DMS53 treated with DMSO at 0.1 percent for 48 hours (cell line): ENCODE measurements around the gene CCDC57.
A peak's percentile ranks its signal among the peaks of the same experiment; 100 is the strongest.

Experiments
- DNase-seq: peaks from one replicate; lab custom pipeline; 2025; ENCODE audit not compliant: unreplicated experiment; lab: John Stamatoyannopoulos, UW

The CCDC57 gene

DNA sequence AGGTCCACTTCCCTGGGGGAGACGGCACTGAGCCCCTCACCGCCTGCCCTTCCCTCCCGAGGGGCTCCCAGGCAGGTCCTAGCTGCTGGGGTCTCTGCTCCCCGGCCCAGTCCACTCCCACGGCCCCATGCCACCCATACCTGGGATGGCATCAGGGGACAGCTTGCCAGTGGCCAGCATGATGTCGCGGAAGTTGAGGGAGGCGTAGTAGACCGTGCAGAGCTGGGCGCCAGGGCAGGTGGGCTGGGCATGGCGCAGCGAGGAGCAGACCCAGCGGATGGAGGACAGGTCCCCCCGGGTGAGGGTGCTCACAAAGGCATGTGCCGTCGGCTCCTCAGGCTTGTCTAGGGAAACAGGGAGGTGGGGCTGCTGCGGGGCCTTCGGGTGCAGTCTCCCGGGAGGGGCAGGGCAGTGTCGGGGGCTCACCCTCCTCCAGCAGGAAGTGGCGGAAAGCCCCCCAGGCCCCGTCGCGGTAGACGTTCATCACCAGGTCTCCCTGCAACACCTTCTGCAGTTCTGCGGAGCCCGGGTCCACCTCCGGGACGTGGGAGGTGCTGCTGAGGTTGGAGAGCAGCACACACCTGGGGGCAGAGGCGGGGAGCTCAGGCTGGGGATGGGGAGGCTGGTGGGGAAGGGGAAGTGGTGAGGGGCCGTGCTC lies 128.1 kb downstream of the CCDC57 start:
- DNase-seq, result no peak

DNA sequence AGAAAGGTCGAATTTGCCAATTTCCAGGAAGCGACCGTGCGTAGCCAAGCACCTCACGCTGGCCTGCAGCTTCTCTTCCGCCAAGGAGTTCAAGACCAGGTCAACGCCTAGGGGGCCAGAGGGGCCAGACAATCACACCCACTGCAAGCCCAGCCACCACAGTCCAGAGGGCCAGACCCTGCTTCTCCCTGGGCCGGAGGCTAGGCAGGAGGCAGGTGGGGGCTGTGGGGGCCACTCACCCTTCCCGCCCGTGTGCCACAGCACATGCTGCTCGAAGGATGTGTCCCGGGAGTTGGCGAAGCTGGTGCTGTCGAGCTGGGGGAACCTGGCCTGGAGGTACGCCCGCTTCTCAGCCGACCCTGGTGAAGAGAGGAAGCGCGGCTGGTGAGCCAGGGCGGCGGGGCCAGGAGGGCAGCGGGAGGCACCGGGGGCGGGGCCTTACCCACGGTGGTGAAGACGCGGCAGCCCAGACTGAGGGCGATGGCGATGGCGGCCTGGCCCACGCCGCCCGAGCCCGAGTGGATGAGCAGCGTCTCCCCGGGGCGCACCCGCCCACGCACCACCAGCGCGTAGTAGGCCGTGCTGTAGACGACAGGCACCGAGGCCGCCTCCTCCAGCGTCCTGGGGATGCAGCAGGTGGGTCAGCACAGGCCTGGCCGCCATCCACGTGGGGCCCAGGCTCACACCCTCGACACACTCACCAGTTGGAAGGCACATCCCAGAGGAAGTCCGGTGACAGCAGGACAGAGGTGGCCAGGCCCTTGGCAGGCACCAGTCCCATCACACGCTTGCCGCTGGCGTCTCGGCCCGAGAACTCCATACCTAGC lies 128.9 kb downstream of the CCDC57 start:
- no peak for DNase-seq

DNA sequence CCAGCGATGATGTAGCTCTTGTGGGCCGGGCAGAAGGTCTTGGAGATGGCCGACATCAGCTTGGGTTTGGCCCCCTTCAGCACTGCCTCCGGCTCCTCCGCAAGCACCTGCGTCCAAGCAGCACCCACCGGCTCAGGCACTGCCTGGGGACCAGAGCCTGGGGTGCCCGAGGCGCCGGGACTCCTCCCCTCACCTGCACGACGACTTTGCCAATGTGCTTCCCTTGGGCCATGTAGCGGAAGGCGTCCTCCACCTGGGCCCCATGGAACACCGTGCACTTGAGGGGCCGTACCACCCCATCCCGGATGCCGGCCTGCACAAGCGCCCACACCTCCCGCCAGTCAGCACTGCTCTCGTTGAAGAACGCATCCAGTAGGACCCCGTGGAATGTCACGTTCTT lies 129.6 kb downstream of the CCDC57 start:
- no peak for DNase-seq

DNA sequence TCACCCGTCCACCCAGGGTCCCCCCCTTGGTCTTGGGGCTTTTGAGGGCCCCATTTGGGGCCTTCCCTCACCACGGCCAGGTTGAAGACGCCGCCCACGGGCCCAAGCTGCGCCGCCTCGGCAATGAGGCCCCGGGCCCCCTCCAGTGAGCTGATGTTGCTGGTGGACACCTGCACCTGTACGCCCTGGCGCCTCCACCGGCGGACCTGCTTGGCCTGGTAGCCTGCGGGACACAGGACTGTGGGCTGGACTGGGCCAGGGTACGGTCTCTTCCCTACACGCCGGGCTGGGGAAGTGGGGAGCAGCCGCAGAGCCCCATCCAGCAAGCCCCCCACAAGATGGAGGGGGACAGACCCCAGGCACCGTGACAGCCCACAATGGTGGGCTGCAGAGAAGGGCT lies 130.2 kb downstream of the CCDC57 start:
- no peak for DNase-seq

DNA sequence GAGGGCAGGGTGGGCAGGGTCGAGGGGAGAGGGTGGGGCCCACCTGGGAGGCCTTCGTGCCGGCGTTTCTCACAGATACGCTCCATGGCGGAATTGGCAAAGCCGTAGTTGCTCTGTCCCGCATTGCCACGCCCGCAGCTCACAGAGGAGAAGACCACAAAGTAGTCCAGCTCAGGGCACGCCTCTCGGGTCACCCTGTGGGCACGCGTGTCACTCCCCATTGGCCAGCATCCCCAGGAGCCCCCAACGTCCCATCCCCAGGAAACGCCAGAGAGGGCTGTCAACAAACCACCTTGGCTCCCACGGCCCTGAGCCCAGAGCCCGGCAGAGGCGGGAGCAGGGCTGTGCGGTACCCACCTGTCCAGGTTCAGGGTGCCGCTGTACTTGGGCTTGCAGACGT lies 130.7 kb downstream of the CCDC57 start:
- DNase-seq, result no peak

DNA sequence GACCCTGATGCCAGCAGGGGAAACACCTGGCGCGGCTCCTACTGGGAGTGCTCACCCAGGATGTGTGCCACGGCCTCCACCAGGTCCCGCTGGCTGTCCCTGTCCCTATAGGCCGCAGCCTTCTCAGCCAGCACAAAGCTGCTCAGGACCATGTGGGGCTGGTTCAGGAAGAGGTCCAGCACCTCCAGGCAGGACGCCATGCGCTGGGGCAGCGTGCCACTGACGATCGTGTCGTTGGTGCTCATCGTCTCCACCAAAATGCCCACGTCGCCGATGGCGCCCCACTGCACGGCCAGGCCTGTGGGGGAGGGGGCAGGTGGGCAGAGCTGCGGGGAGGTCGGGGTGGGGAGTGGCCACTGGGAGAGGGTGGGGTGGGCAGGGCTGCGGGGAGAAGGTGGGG lies 131.1 kb downstream of the CCDC57 start:
- no peak for DNase-seq

DNA sequence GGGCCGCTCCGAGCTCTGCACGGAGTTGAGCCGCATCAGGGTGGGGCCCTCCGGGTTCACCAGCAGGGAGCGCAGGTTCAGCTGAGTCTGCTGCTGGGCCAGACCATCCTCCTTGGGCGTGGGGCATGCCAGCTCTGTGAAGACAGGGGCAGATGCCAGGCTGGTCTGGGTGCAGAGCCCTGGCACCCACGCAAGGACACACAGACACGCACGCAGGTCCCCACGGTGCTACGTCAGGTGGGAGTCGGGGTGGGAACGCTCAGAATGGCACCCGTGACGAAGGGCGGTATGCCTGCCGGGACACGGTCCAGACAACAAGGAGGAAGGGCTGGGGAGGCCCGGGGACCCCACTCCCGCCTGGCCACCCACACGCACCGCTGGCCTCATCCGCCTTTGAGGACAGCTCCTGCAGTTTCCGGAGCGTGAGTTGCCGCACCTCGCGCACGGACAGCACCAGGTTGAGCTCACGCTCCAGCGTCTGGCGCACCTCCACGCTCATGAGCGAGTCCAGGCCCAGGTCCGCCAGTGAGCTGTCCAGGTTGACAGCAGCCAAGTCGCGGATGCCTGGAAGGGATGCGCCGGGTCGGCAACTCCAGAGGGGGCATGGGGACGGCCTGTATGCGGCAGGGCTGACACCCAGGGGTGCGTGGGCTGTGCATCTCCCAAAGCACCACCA lies 131.7 kb downstream of the CCDC57 start:
- no peak for DNase-seq

DNA sequence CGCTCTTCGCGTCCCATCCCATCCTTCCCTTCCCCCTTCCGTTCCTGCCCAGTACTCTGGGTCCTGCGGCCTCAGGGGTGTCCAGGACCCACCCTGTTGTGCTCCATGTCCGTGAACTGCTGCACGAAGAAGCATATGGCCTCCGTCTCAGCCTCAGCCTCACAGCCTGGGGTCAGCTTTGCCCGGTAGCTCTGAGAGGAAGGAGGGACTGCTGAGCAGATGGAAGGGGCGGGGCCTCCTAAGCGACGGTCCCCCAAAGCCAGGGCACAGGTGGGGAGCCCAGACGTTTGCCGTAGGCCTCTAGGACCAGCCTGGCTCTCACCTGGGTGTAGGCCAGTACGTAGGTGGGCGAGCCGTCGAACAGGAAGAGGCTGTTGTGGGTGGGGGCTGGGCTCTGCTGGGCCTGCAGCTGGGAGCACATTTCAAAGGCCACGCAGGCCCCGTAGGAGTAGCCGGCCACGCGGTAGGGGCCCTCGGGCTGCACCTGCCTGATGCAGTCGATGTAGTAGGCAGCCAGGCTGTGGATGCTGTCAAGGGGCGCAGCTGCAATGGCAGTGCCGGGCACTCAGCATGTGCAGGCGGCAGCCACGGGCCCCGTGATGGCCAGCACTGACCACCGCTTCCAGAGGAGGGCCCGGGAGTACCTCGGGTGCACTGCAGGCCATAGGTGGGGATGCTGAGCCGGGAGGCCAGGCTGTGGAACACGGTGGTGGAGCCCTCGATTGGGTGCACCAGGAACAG lies 132.4 kb downstream of the CCDC57 start:
- no peak for DNase-seq

DNA sequence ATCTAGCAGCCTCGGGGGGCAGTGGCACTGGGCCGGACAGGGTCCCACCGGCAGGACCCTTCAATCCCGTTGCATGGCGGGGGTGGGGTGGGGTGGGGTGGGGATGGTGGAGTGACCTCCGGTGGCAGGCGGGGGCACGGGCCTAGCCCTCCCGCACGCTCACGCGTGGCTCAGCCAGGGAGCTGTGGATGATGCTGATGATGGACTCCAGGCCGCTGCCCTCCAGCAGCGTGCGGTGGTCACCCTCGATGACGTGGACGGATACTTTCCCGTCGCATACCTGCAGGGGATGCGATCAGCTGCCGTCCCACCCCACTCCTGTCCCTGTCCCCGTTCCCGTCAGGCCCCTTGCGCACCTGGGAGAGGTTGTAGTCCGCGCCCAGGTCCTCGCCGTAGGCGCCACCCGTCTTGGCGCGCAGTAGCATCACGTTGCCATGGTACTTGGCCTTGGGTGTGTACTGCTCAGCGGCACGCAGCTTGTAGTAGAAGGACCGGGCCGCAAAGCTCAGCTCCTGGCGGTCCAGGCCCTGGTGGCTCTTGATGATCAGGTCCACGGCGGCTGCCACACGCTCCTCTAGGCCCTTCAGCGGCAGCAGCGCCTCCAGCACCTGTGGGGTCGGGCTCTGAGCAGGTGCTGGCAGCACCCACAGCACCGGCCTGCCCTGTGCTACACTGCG lies 133.5 kb downstream of the CCDC57 start:
- DNase-seq, result no peak

DNA sequence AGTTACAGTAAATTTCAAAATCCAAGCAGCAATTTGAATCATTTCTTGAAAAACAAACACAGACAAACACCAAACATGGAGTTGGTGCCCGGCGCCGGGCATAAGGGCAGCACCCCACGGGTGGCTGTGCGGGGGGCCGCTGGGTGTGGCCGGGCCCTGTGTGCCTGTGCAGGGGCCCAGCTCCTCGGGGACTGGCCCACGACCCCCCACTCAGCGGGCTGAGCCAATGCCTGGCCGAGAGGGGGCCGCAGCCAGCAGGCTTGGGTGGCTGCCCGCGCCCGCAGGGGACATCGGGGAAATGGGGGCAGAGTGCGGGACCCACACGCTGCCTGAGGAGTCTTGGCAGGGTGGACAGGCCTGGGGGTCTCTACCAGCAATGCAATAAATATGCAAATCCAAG lies 134.2 kb downstream of the CCDC57 start:
- no peak for DNase-seq

DNA sequence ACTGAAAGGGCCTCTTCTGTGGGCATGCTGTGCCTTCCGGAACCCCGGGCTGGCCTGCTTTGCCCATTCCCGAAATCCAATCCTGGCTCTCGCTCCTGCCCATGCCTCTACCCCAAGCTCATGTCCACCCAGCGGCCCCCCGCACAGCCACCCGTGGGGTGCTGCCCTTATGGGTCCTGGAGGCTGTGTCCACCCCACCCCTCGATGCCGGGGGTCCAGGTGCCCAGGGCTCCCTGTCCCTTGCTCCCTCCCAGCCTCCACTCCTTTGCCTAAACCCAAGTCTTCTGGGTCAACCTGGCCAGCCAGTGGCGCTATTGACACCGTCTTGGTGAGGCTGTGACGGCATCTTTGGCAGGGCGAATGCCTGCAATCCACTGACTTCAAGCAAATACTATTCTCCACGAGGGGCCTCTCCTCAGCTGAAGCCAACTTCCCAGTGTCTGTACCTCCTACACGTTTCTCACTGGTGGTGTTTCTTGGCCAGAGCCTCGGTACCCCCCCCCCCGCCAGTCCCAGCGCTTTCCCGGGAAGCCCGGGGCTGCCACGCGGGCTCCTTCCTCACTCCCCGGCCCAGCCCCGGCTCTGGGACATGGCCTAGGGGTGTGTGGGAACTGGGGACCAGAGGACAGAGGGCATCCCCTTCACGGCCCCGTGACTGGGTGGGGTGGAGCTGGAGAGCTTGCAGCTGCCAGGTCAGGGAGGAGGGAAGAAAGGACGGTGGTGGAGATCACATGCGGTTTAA lies 134.9 kb downstream of the CCDC57 start:
- DNase-seq, result no peak

DNA sequence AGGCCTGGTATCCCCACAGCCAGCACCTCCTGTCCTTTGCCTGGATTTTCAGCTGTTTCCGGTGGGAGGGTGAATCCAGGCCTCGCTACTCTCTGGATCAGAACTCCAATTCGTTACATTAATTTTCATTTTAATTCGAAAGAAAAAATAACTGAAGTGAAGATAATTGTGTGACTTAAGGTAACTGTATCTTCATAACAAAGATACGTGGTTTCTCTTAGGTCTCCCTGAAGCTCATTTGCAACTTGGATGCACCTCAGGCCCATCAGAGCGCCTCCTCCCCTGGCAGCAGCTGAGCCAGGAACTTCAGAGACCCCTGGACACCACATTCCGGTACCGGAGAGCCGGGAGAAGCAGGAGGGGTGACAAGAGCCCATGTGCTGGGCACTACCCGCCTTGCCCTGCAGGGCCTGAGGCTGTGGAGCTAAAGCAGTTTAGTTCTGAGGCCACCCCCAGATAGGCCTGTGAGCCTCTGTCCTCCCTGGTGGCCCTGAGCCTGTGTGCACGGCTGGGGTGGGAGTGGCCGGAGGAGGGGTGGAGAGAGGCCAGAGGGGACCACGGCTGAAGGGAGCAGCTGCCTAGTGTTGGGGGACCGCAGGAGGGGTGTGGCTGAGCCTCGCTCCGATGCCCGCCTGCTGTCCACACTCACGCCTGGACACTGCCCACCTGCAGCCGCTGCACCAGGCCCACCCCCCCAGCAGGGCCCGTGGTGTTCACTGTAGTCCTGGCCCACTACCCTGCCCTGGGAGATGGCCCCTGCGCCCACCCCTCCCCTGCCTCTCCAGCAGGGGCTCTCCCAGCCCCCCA lies 135.7 kb downstream of the CCDC57 start:
- no peak for DNase-seq

DNA sequence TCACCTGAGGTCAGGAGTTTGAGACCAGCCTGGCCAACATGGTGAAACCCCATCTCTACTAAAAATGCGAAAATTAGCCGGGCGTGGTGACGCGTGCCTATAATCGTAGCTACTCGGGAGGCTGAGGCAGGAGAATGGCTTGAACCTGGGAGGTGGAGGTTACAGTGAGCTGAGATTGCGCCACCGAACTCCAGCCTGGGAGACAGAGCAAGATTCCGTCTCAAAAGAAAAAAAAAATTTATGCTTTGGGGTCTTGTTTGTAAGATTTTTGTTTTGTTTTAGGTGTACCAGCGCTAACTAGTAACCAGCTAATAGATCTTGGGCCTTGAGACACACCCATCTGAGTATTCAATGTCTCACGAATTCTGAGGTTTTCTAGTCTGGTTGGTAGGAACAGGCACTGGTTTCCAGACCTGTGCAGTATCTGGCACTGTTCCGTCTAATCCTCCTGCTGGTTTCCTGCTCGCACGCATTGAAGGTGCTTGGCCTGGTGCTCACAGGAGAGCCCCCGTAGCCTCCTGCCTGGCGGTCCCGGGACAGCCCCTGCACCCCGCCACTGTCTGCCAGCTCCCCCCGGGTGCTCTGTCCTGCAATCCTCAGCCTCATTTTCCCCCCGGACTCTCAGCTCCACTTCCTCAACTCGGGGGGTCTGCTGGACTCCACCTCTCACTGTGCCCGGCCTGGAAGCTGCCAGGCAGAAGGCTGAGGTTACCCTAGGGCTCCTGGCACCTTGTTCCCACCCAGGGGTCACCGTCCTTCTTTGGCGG lies 136.4 kb downstream of the CCDC57 start:
- DNase-seq, result no peak

DNA sequence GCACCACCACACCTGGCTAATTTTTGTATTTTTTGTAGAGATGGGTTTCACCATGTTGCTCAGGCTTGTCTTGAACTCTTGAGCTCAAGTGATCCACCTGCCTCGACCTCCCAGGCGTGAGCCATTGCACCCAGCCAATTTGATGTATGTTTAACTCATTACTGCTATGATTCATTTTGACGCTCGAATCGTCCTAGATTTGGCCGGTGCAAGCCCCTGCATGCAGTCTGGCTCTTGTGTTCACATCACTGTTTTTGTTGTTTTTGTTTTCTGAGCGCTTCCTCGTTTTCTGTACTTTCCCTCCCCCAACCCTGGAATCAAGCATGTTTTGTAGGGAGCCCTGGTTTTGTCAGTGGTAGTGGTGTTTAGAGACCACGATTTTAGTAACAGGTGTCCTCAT lies 139.2 kb downstream of the CCDC57 start:
- DNase-seq, result no peak

DNA sequence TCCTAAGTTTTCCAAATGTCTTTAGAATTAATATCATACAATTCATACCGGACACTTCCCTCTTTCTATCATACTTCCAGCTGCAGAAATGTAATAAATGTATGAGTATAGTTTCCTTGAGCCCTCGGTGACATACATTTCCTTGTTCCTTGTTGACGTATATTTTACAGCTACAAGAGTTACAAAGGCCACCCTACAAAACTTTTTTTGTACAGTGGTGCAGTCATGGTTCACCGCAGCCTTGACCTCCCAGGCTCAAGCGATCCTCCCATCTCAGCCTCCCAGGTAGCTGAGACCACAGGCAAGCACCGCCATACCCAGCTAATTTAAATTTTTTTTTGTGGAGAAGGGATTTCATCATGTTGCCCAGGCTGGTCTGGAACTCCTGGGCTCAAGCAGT lies 139.8 kb downstream of the CCDC57 start:
- no peak for DNase-seq

DNA sequence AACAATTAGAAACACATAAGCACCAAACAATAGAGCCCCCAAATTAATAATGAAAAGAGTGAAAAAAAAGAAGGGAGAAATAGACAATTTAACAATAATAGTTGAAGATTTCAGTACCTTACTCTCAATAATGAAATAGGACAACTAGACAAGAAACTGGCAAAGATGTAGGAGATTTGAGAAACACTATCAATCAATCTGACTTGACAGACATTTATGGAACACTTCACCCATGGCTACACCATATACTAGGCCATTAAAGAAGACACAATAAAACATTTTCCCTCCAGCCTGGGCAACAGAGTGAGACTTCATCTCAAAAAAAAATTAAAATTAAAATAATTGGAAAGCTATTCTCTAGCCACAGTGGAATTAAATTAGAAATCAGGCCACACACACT lies 142.0 kb downstream of the CCDC57 start:
- no peak for DNase-seq

DNA sequence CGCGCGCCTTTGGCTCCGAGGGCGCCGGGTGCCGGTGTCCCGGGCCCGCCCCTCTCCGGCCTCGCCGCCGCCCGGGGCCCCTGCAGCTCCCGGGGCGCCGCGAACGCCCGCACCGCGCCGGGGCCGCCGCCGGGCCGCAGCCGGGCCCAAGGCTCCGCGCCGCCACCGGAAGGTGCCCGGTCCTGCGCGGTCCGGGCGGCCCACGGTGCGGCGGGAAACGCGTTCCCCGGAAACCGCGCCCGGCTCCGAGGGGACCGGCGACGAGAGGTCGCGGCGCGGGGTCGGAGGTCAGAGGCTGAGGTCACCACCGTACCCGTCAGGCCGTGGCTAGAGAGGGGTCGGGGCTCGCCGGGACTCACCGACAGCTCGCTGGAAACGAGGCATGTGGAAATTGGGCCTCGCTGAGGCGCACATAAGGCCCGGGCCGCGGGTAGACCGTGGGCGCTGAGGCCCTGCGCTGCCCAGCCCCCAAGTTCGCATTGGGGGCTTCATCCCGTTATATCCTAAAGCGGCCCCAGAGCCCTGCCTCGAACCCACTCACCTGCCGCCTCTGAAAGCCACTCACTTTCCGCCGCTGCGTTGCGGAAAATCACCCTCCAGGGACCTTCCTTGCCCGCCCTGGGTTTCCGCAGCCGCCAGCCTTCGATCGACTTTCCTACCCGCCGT lies 146.9 kb downstream of the CCDC57 start, which contains the start of gene DUS1L:
Gene DUS1L (minus strand): TSS at position 167 of the 666 bp plus-strand sequence. CDS start 745 bp downstream, outside the sequence.
- peak; percentile 15 for DNase-seq

DNA sequence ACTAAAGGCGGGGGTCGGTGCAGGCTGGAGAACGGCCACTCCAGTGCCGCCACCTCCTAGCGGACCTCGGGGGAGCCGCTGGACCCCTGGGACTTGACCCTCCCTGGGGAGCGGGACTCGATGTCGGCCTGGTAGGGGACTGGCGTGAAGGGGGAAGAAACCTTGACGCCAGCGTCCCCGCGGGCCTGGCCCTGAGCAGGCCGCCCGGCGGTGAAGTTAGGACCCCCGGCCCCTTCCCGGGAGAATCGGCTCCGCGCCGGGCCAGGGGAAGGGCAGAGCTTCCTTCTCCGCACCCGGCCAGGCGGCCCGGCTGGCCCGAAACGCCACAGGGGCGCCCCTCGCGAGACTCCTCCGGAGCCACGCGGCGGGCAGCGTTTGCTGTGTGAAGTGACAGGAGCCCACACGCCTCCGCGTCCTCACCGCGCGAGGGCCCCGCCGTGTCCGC lies 147.4 kb downstream of the CCDC57 start:
- no peak for DNase-seq
